Fibroblast of lung (primary cell): ENCODE measurements around the gene DUSP16.

Experiments used
- CTCF ChIP-seq, 2 donors: IDR thresholded peaks in 1 of 2; conservative IDR thresholded peaks in 1 of 2; 1 replicate in 1 of 2; 2 replicates in 1 of 2; pipeline ENCODE4 v1.5.1; 2011 to 2012; ENCODE audit warnings: low read length in 2 of 2, control low read depth in 1 of 2, inconsistent platforms in 1 of 2, low read depth in 1 of 2, mild to moderate bottlenecking in 1 of 2
- EZH2 ChIP-seq: IDR thresholded peaks from 2 replicates; pipeline ENCODE4 v1.5.1; 2012; ENCODE audit warnings: low read length, control low read depth, mild to moderate bottlenecking; ENCODE audit errors: missing control alignments

GRCh38 chr12:12592930-12593329 is 30.3 kb upstream of the DUSP16 start:
- TF ChIP-seq CTCF (conservative IDR thresholded peaks at IDR 0.05 in 1 of 2, IDR thresholded peaks at IDR 0.05 in 1 of 2; ENCODE audit: low read depth in 1 of 2, low read length in 2 of 2) = no peak
- TF ChIP-seq EZH2 = no peak
